GM12892 (cell line): ENCODE results near the gene RASSF1.
"Not testable (repeated sequence)": the region's sequence is repeated elsewhere in the genome, so short reads cannot be mapped to it uniquely, and the experiment has no call there.

ENCODE experiments used
- DNase-seq: peaks from one replicate; pipeline ENCODE4 v3.0.0; 2011; ENCODE audit not compliant: insufficient read length
- FAIRE-seq: peaks from 2 replicates; lab custom pipeline; 2011; peaks lifted over from hg19 to GRCh38; lab: Jason Lieb, UNC
- POLR2A ChIP-seq: IDR thresholded peaks from 2 replicates; pipeline ENCODE4 v1.6.1; 2011; ENCODE audit warnings: low read depth, low read length, control low read depth
- POLR2AphosphoS5 ChIP-seq: IDR thresholded peaks from 2 replicates; pipeline ENCODE4 v1.6.1; 2011; ENCODE audit warnings: low read depth, low read length, control low read depth
- TAF1 ChIP-seq: IDR thresholded peaks from 2 replicates; pipeline ENCODE4 v1.6.1; 2011; ENCODE audit warnings: low read depth, mild to moderate bottlenecking, control low read depth, low read length, borderline replicate concordance

The RASSF1 gene

DNA sequence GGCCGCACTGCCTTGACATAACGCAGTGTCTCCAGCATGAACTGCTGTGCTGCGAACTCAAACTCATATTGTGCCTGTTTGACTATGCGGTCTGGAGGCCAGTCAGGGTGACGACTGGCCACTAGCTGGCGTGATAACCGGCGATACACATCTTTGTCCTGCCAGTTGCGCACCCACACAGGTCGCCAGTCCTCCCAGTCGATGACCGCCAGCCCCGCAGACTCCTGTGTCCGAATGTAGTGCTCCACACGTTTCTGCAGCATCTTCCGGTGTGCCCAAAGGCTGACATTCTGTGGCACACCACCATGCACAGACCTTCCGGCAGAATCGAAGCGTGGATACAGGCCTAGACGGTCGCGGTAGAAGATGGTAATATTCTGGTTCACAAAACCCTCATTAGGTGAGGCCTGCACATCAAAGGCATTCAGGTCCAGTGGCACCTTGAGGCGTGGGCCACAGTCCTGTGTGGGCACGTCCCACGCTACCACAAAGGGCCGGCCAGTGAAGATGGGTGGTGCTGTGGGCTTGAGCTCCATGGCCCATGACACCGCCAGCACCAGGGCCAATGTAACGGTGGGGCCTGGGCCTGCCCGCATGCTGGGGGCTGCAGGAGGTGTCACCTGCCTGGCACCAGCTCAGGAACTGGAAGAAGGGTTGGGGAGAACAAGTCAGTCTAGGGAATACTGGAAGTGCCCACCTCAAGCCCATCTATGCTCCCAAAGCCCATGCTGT is 20.6 kb downstream of the RASSF1 start:
- no peak for TF ChIP-seq POLR2A
- no peak for TF ChIP-seq TAF1
- TF ChIP-seq POLR2AphosphoS5: no peak
- no peak for FAIRE-seq
- no peak for DNase-seq

DNA sequence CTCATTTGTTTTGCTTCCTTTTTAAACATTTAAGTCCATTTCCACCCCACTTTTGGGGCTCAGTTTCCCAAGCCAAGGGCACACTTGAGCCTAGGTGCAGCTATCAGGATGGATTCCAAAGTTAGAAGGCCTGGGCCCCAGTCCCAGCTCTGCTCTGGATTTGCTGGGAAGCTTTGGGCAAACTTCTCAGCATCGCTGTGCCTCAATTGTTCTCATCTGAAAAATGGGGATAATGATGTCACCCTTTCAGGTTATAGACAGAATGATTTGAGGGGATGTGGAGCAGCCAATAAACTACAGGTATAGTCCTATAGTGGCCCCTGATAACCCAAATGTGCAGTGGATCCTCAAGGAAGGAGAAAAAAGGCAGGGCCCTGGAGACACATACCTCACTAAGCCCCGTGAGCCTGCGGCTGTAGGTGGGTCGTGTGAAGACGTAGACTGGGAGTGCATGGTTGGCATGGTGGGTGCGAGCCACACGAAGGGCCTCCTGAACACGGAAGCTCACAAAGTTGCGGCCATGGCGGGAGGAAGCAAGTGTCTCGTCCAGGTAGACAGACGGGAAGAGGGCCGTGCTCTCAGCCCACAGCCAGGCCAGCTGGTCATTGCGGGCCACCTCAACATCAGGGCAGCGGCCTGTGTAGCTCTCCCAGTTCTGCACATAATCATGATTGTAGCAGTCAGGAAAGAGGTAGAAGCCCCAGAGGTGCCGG is 21.3 kb downstream of the RASSF1 start:
- FAIRE-seq (no peak), DNase-seq (no peak)
- TF ChIP-seq POLR2AphosphoS5 (no peak), POLR2A (no peak), TAF1 (no peak)

DNA sequence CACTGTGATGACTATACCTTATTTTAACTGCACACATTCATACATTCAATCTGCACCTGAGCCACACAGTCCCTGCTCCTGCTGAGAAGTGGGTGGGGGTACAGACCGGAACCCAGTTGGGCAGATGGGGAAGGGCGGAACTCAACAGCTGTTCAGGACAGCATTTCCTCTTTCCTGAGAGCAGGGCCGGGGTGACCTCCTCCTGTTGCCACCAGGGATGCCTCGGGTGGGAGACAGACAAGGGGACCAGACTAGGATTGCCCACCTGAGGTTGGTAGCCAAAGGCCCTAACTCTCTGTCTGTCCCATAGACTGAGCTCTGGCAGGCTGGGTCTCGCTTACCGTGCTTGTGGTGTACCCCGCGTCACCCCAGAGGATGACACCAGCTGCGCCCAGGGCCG is 22.0 kb downstream of the RASSF1 start:
- TF ChIP-seq POLR2AphosphoS5: no peak
- no peak for TF ChIP-seq POLR2A
- no peak for TF ChIP-seq TAF1

DNA sequence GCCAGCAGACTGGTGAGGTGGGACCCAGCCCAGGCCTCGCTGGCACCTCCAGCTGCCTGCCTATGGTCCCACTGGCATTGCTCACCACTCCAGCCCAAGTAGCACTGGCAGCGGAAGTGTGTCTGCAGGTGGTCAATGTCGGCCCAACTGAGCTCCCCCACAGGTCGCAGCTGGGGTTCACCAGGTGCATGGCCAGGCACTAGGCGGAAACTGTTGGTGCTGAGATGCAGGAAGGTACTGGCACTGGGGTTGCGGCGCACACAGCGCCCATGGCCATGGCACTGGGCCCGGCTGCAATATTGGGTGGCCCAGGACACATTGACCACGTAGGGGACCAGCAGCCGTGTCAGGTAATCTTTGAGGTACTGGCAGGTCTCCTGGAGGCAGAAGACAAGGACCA is 22.5 kb downstream of the RASSF1 start:
- DNase-seq (no peak), FAIRE-seq (no peak)
- TF ChIP-seq POLR2A: no peak
- no peak for TF ChIP-seq TAF1
- no peak for TF ChIP-seq POLR2AphosphoS5

More for the DNA sequence above, 22.0 kb downstream of the RASSF1 start:
- FAIRE-seq: no peak
- DNase-seq: no peak

DNA sequence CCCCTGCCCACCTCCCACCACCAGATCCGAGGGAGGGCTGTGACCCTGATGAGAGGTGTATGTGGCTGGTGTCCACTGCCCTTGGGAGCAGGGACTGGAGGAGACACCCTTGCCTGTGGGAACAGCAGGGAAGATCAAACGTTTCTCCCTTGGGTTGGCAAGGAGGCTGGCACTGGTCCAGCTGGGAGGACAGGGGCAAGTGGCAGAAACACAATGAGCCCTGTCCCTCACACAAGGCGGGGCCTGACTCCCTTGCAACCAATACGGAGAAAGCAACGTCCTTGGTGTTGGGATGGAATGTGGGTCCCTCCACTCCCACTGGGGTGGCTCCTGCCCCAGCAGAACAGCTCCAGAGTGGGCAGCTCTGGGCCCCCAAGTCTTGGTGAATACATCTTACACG is 23.3 kb downstream of the RASSF1 start:
- FAIRE-seq (no peak), DNase-seq (no peak)
- TF ChIP-seq POLR2A (no peak), TAF1 (no peak), POLR2AphosphoS5 (no peak)

DNA sequence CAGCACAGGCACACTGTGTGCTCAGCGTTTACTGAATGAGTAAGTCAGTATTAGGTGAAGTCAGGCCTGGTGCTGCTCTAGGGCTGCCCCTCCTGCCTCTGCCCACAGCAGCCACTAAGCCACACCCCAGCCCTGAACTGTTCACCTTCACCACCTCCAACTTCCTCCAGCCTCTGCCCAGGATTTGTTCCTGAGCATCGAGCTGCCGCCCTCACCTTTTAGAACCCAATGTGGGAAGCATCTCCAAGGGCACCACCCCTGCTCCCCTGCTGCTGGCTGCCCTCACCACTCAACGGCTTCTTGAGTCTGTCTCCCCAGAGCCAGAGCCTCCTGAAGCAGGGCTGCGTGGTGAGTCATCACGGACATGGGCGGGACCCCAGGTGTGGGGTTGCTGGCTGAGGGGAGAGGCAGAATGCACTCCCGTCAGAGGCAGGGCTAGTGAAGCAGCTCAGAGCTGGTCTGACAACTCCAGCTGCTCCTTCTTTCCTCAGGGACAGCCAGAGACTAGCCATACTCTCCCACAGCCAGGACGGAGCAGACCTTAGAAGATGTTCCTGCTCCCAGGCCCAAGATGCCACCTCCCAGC is 23.9 kb downstream of the RASSF1 start:
- TF ChIP-seq POLR2AphosphoS5 (no peak), TAF1 (no peak), POLR2A (no peak)
- DNase-seq: no peak
- no peak for FAIRE-seq

DNA sequence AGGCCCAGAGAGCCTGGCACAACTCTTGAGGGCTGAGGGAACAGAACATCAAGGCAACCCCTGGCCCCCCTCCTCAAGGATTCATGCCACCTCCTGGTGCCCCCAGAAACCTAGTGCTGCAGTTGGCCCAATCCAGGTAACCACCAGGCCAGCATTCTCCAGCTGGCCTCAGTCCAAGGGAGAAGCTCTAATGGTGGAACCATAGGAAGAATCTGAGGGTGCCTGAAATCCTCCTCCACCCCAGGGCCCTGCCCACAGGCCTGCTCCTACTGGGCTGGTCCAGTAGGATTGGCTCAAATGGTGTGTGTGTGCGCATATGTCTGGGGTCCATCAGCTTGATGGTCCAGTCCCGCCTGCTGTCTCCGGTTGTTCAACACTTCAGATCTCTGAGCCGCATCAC is 25.8 kb downstream of the RASSF1 start:
- no peak for TF ChIP-seq TAF1
- no peak for TF ChIP-seq POLR2A
- TF ChIP-seq POLR2AphosphoS5: no peak
- FAIRE-seq: no peak
- no peak for DNase-seq

DNA sequence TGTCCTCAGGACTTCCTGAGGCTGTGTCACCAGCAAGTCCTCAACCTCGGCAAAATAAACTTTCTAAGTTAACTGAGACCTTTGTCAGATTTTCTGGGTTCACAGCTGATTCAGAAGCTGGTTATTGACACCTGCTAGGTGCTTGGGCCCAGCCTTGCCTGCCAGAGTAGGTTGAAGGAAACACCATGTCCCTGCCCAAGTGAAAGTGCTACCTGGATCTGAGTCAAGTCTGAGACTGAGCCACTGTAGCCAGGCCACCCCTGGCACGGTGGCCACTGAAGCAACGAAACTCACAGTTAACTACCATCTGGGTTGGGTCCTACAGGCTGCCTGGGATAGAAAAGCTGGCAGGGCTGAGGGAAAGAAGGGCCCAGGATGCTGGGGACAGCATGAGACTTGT is 26.3 kb downstream of the RASSF1 start:
- no peak for DNase-seq
- no peak for FAIRE-seq
- TF ChIP-seq POLR2AphosphoS5 (no peak), POLR2A (no peak), TAF1 (no peak)

DNA sequence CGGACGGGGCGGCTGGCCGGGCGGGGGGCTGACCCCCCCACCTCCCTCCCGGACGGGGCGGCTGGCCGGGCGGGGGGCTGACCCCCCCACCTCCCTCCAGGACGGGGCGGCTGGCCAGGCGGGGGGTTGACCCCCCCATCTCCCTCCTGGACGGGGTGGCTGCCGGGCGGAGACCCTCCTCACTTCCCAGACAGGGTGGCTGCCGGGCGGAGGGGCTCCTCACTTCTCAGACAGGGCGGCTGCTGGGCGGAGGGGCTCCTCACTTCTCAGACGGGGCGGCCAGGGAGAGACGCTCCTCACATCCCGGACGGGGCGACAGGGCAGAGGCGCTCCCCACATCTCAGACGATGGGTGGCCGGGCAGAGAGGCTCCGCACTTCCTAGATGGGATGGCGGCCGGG is 28.6 kb downstream of the RASSF1 start:
- not testable (repeated sequence) for FAIRE-seq, DNase-seq

DNA sequence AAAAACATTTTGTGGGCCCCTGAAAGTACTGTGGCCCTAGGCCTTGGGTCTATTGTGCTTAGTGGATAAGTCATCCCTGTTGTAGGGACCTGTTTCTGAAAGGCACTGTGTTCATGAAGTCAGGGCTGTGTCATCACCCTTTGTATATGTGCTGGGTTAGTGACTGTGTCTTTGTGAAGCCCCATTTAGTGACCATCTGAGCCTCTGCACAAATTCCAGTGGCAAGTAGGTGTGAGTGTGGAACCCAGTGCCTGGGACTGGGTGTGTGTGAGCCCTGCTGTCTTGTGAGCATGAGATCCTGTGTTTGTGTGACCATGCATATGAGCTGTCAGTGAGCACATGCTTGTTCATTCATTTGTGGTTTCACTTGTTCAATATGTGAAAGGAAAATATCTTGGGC is 36.0 kb downstream of the RASSF1 start:
- DNase-seq: no peak
- TF ChIP-seq POLR2A: no peak
- FAIRE-seq: peak; percentile 21

DNA sequence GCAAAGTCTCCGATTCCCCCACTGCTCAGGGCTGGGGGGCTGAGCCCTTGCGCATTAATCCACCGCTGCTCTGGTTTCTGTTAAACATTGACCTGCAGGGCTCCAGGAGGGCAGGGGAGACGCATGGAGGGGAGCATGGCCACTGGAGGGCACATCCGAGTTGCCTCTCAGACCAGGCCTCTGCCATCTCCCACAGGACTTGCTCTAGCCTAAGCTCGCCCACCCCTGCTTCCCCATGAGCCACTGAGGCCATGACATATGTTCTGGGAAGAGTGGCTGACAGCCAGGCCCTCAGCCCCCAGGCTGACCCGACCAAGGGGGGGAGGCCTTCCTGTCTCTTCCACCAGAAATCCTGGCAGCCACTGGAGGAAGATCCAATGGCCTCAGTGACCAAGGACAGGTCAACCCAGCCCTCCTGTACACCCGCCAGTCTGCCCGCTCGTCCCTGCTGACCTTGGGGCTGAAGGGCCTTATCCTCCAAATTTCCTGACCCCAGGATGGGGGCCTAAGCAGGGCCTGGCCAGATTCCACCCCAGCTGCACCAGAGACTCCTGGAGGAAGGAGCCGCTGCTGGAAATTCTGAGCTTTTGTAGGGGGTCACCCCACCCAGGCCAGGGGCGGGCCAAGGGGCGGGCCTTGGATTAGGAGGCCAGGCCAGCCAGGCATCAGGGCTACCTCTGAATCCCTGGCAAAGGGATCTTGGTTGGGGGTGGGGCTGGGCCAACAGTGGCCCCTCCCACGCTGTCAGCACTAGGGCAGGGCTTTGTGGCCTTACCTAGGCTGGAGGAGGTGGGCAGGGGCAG is 37.4 kb downstream of the RASSF1 start, which contains the start of gene HYAL1:
Gene HYAL1, minus strand, starts transcription at position 562 of the 803 bp plus-strand sequence. CDS start 618 bp downstream, outside the sequence.
- TF ChIP-seq TAF1 (no peak), POLR2AphosphoS5 (no peak), POLR2A (no peak)
- FAIRE-seq: no peak
- DNase-seq: no peak
